Measurements from ENCODE around the gene KLRC3.
"Not testable (repeated sequence)": the region's sequence is repeated elsewhere in the genome, so short reads cannot be mapped to it uniquely, and the experiment has no call there.

The KLRC3 gene

DNA sequence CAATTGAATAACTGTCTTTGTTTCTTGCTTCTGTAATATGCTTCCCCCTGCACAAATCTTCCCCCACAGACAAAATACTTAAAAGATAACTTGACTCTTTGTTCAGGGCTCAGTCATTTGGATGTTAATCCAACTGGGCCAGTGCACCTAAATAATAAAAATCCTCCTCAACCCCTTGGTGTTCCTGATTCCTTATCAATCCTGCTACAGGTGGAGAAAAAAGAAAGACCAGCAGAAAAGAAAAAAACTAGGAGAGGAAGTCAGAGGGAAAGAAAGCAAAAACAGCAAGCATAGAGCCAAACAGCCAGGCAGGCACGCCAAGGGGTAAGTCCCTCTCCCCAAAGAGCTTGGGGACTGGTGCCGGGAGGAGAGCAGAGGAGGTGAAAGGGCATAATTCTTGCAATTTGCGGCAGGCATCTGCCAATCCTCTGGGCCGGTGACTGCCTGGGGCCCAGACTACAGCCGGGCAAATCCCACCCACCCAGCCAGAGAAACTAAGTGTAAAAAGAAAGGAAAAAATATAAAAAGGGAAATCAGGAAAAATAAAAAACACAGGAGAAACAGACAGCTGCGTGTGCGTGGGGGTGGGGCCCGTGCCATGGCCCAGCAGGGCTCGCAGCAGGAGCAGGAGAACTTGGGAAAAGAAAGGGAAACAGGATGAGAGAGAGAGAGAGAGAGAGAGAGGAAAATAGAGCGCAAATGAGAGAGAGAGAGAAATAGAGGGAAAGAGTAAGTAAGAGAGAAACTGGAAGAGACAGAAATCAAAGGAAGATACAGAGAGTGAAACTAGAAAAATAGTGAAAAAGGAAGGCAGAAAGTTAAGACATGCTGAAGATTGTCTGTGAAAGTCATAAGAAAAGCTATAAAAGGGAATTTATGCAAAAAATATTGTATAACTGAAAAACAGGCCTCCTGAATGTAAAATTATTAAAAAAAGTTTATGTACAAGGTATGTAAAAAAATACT lies 51.9 kb downstream of the KLRC3 start:
- no peak for DNase-seq

DNA sequence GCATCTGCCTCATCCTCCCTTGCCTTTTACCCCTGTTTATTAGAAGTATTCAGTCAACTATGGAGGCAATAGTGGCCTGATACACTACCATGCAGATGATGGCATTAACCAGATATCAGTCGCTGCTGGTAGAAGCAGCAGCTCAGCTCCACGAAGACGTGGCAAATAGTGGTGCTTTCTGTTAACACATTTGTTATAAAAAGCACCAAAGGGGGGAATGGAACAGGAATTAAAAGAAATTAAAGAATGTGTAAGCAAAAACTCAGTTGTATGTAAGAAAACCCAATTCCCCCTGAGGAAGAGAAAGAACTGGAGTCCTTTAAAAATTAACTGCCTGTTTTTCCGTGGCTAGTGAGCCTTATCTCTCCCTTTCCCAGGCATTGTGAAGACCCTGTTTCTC lies 52.7 kb downstream of the KLRC3 start:
- DNase-seq, result not testable (repeated sequence)

DNA sequence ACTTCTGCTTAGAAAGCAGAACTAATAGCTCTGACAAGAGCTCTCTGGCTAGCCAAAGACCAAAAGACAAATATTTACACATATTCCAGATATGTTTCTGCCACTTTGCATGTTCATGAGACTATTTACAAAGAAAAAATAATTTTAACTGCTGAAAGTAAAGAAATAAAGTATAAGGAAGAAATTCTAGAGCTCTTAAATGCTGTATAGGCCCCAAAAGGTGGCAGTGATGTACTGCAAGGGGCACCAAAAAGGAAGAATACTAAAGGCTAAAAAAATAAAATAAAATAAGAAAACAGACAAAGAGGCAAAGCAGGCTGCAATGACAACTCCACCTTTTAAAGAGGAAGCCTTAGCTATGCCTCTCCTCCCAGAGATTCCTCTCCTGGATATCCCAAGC lies 53.5 kb downstream of the KLRC3 start:
- DNase-seq, result no peak

DNA sequence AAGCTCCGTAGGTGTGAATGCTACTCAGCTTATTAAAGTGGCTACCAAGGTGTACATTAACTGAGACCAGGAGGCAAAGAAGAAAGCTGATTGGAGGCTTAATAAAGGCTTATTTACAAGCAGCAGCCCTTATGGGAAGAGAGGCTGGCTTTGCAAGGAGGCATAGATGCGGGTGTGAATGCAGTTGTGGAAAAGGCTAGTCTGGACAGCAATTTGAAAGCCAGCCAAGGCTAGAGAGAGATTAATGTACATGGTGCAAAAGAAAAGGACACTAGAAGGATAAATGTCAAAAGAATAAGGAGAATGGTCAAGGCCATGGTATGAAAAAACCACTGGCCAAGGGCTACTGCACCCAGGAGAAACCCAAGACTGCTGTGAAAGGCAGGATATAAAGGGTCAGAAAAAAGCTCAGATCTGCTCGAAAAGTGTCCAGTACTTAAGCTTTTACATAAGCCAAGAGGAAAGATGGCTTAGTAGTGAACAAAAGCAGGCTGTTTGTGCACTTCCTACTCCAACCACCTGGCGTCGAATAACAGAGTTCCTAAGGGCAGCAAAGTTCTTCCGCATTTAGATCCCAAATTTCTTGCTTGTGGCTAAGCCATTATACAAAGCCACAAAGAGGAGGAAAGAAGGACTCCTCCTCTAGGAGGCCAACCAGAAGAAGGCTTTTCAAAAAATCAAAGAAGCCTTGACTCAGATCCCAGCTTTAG lies 54.5 kb downstream of the KLRC3 start:
- no peak for DNase-seq

DNA sequence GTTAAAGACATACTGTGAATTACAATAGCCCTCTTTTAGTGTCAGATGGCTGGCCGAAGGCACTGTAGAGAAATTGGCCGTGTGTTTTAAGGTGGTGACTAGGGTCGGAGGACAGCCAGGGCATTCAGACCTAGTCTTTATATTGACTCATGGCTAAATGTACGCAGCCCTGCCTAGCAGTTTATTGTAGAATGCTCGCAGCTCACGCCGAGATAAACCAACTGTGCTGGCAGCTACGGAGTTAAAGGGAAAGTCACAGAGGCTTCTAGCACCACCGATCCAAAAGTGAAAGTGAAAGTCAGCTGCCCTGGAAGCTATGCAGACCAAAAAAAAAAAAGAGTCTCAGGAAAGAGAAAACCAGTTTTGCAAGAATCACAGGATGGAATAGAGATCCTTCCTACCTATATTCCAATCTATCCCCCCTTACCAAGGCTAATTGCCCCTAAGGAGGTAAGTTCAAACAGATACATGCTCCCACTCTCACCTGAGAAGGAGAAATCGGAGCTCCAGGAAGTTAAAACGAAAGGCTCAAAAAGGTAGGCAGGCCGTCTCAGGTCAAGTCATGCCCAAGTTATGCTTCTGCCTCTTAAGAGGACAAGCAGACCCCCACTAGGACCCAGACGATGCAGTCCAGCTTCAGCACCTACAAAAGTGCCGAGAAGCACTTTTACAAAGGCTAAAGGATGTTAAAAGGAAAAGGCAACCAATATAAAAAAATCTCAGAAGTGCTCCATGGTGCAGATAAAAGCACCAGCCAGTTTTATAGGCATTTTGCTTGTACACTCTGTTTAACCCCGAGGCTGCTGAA lies 55.4 kb downstream of the KLRC3 start:
- DNase-seq, result peak; percentile 70

DNA sequence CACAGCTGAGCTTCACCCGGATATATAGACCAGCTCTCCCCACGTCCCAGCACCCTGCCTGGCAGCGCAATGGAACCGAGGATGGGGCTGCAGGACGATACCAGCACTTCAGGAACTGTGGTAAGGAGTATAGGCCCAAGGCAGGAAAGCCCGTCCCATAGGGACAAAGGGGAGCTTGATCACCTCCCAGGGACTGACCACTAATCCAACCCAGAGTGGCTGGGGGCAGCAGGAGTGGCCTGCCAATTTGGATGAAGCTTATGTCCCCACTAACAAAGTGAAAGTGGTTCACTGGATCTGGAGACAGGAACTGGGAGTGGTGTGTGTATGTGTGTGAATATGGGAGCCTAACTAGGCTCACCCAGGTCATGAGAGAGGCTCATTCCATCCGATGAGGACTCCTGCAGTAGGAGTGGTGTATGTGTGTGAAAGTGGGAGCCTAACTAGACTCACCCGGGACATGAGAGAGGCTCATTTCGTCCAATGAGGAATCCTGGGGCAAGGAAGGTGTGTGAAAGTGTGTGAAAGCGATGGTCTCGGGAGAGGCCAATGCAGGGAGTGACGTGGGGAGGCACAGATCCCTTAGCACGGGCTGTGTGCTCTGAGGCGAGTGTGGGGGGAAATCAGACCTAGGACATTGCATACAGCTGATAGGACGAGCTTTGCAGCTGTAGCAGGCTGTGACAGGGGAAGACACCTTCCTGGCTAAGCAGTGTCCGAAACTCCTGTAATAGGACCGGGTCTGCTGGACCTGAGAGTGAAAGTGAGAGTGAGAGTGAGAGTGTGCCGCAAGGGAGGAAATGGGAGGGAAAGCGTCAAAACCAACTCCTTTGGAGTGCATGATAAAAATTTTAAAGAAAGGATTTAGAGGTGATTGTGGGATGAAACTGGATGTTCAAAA lies 56.2 kb downstream of the KLRC3 start:
- peak; percentile 33 for DNase-seq

DNA sequence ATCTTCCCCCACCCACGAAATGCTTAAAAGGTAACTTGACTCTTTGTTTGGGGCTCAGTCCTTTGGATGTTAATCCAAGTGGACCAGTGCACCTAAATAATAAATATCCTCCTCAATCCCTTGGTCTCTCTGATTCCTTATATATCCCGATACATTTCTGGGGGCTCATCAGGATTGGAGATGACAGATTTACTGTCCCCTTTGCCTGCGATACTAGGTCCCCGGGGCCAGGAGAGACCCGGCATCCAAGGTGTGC lies 56.8 kb downstream of the KLRC3 start:
- DNase-seq, result no peak

DNA sequence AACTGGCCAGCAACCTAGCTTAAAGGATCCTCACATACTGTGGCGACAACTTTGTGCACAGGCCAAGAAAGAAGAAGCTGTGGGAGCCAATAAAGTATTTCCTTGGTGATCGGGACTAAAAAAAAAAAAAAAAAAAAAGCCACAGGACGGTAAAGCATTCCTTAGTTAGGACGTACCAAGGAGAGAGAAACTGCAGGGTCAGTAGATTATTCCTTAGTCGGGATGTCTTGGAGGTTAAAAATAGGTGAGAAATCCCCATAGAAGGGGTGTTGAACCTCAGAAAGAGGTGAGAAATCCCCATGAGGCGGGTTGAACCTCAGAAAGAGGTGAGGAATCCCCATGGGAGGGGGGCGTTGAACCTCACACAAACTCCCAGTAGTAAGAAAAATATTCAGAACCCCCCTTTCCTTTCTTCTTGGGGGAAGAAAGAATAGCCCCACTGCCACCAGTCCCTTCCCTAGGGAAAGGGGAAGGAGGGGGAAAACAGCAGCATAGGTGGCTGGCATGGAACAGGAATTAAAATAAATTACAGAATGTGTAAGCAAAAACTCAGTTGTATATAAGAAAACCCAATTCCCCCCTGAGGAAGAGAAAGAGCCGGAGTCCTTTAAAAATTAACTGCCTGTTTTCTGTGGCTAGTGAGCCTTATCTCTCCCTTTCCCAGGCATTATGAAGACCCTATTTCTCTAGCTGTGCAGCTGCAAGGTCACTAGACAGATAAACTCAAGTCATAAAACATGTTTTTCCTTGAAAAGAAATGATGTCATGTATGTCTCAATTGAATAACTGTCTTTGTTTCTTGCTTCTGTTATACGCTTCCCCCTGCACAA lies 57.4 kb downstream of the KLRC3 start:
- no peak for DNase-seq

DNA sequence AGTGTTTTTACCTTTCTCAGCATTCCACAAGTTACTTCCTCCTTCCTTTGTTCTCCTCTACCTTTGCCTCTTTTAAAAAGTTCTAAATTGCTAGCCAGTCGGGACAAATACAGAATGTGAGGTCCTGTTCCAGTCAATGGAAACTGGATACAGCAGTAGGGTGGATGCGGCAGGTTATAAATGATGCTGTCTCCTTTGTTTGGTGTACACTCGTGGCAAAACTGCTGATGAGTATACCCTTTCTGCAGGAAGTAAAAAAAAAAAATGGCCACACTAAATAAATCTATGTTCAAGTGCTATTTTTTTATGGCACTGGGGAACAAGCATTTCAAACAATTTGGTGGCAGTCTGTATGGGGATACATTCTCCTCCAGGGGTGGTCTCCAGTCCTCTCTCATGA lies 58.1 kb downstream of the KLRC3 start:
- no peak for DNase-seq
